CD14-positive monocyte (primary cell): Measurements from ENCODE around the gene BCL3. TPM values are rescaled to one million over a fixed set of nuclear protein-coding genes. Genes with fewer than 3 reads are reported as not detected.
"Not testable (repeated sequence)": the region's sequence is repeated elsewhere in the genome, so short reads cannot be mapped to it uniquely, and the experiment has no call there.

Experiments used
- DNase-seq, 3 donors: peaks; one replicate each; pipeline ENCODE4 v3.0.0-alpha.2; 2011 to 2022
- H2AFZ ChIP-seq: 2 replicates; pipeline ENCODE4 v1.6.0; 2012; ENCODE audit warnings: mild to moderate bottlenecking, low read depth, low read length, inconsistent platforms; ENCODE audit not compliant: insufficient read depth, poor library complexity, severe bottlenecking
- H3K27ac ChIP-seq, 2 donors: 1 replicate in 1 of 2; 2 replicates in 1 of 2; pipeline ENCODE4 v1.5.1; 2012 to 2013; ENCODE audit warnings: low read length in 2 of 2, control low read depth in 1 of 2, inconsistent platforms in 1 of 2, low read depth in 1 of 2, mild to moderate bottlenecking in 1 of 2
- H3K27me3 ChIP-seq, 2 donors: one replicate each; pipeline versions ENCODE4 v1.6.0 to v1.6.1; 2011 to 2013; ENCODE audit warnings: low read length in 2 of 2; ENCODE audit not compliant: control insufficient read depth in 2 of 2, insufficient read depth in 2 of 2
- H3K36me3 ChIP-seq, 2 donors: replicated peaks in 1 of 2; 1 replicate in 1 of 2; 2 replicates in 1 of 2; pipeline versions ENCODE4 v1.5.1 to v1.6.1; 2012 to 2013; ENCODE audit warnings: low read length in 2 of 2, control low read depth in 1 of 2, inconsistent platforms in 1 of 2, mild to moderate bottlenecking in 1 of 2; ENCODE audit not compliant: insufficient read depth in 2 of 2, control insufficient read depth in 1 of 2
- H3K4me1 ChIP-seq, 2 donors: 1 replicate in 1 of 2; 2 replicates in 1 of 2; pipeline versions ENCODE4 v1.5.1 to v1.6.1; 2012 to 2013; ENCODE audit warnings: low read length in 2 of 2, control low read depth in 1 of 2, inconsistent platforms in 1 of 2, mild to moderate bottlenecking in 1 of 2, moderate library complexity in 1 of 2; ENCODE audit not compliant: insufficient read depth in 2 of 2, control insufficient read depth in 1 of 2
- H3K4me2 ChIP-seq: replicated peaks from 2 replicates; pipeline ENCODE3; 2012; ENCODE audit warnings: low read length, moderate library complexity, mild to moderate bottlenecking; ENCODE audit not compliant: poor library complexity, severe bottlenecking; ENCODE audit errors: extremely low read depth
- H3K4me3 ChIP-seq, 3 experiments: fragments of 200-600 bp in 1 of 3; sonication (generic) in 1 of 3; replicated peaks in 1 of 3; 1 replicate in 2 of 3; 2 replicates in 1 of 3; pipeline ENCODE4 v1.5.1; 2011 to 2013; ENCODE audit warnings: low read length in 3 of 3, mild to moderate bottlenecking in 3 of 3, control low read depth in 2 of 3, low read depth in 2 of 3, inconsistent platforms in 1 of 3, moderate library complexity in 1 of 3
- H3K79me2 ChIP-seq: 2 replicates; pipeline ENCODE4 v1.6.0; 2012; ENCODE audit warnings: mild to moderate bottlenecking, control low read depth, inconsistent platforms, low read length, moderate library complexity; ENCODE audit not compliant: insufficient read depth
- H3K9ac ChIP-seq: 2 replicates; pipeline ENCODE4 v1.6.0; 2017; ENCODE audit warnings: low read length, mild to moderate bottlenecking; ENCODE audit not compliant: insufficient read depth, poor library complexity, severe bottlenecking
- H3K9me3 ChIP-seq, 2 donors: replicated peaks in 1 of 2; 1 replicate in 1 of 2; 2 replicates in 1 of 2; pipeline versions ENCODE4 v1.5.1 to v1.6.1; 2012 to 2013; ENCODE audit warnings: low read length in 2 of 2, control low read depth in 1 of 2; ENCODE audit not compliant: control insufficient read depth in 1 of 2, insufficient read depth in 1 of 2
- H4K20me1 ChIP-seq: 2 replicates; pipeline ENCODE4 v1.6.0; 2012; ENCODE audit warnings: mild to moderate bottlenecking, low read length, control low read depth, moderate library complexity; ENCODE audit not compliant: insufficient read depth
- H3K27ac Mint-ChIP-seq, 7 donors: one replicate each; pipeline ENCODE4 v1.8.0; 2020; ENCODE audit warnings: mild to moderate bottlenecking in 7 of 7, mixed read lengths in 7 of 7, moderate library complexity in 6 of 7, inconsistent platforms in 2 of 7
- H3K27me3 Mint-ChIP-seq, 3 donors: one replicate each; pipeline ENCODE4 v1.8.0; 2021 to 2022; ENCODE audit warnings: low read depth in 3 of 3, mild to moderate bottlenecking in 3 of 3, mixed read lengths in 3 of 3, moderate library complexity in 3 of 3, inconsistent platforms in 1 of 3
- H3K36me3 Mint-ChIP-seq, 2 donors: one replicate each; pipeline ENCODE4 v1.8.0; 2020; ENCODE audit warnings: mixed read lengths in 2 of 2, inconsistent platforms in 1 of 2, mild to moderate bottlenecking in 1 of 2
- H3K4me1 Mint-ChIP-seq: one replicate; pipeline ENCODE4 v1.8.0; 2020; ENCODE audit warnings: mild to moderate bottlenecking, mixed read lengths
- H3K4me3 Mint-ChIP-seq, 2 donors: one replicate each; pipeline ENCODE4 v1.8.0; 2020; ENCODE audit warnings: mild to moderate bottlenecking in 2 of 2, mixed read lengths in 2 of 2, moderate library complexity in 1 of 2
- H3K9me3 Mint-ChIP-seq, 7 donors: one replicate each; pipeline ENCODE4 v1.8.0; 2020 to 2022; ENCODE audit warnings: mixed read lengths in 7 of 7, mild to moderate bottlenecking in 6 of 7, moderate library complexity in 6 of 7, inconsistent platforms in 2 of 7
- CTCF ChIP-seq: fragments of 200-600 bp; IDR thresholded peaks from one replicate; pipeline ENCODE4 v1.8.0; 2022; ENCODE audit warnings: antibody characterized with exemption, mild to moderate bottlenecking
- WGBS: methylation state at CpG from one replicate; pipeline ENCODE4 v1.1.5; 2013; ENCODE audit warnings: missing lambda C conversion rate; ENCODE audit not compliant: insufficient coverage; 5-methylcytosine and 5-hydroxymethylcytosine counted together
- intact Hi-C, 2 donors: fragments of 100-400 bp; cut with micrococcal nuclease; formaldehyde crosslinking; loops; one replicate each; pipeline versions ENCODE4 v1.15.0 to v1.15.1; 2023
- polyA plus RNA-seq, 3 donors: library from polyadenylated mRNA; depleted of rRNA in 1 of 3; unstranded in 2 of 3; stranded (reverse) in 1 of 3; fragments of 300-500 nt in 2 of 3; fragments of >200 nt in 1 of 3; fragmentation: Illumina TruSeq in 2 of 3; gene quantifications; 1 replicate in 2 of 3; 2 replicates in 1 of 3; pipeline ENCODE4 v1.2.3, GENCODE V29; 2012 to 2021

The BCL3 gene
- polyA plus RNA-seq, 3 donors = 18.7 to 160 (median 23.1) TPM

GRCh38 chr19:44718441-44719261 lies 29.9 kb upstream of the BCL3 start:
- H3K27ac Mint-ChIP-seq = peak overlapping the region in 3 of 7 donors; percentile 5 to 49 (median 37)
- no peaks in the 10 kb centered on the region for H3K79me2 ChIP-seq
- no peaks in the 10 kb centered on the region for H3K27me3 ChIP-seq
- no peak overlapping the region for H3K27ac ChIP-seq
- no peaks in the 10 kb centered on the region for H4K20me1 ChIP-seq
- peak overlapping the region in 1 of 3 experiments; percentile 43 for H3K4me3 ChIP-seq
- peaks cover 12 to 18% (median 16%) of the 10 kb centered on the region in 7 donors for H3K9me3 Mint-ChIP-seq
- H3K9ac ChIP-seq = no peak overlapping the region
- 86% methylated on average over 4 of the region's 11 CpGs for WGBS
- H3K9me3 ChIP-seq = peaks cover 15% of the 10 kb centered on the region in 2 donors
- H3K4me3 Mint-ChIP-seq = peak overlapping the region in 1 of 2 donors; percentile 42
- TF ChIP-seq CTCF = no peak
- no peaks in the 10 kb centered on the region for H3K36me3 Mint-ChIP-seq
- no peak for DNase-seq
- H3K36me3 ChIP-seq = no peaks in the 10 kb centered on the region
- H2AFZ ChIP-seq = no peak overlapping the region
- peak overlapping the region; percentile 17 for H3K4me2 ChIP-seq
- H3K27me3 Mint-ChIP-seq = peaks cover under 1 to 8% (median 6%) of the 10 kb centered on the region in 3 donors
- intact Hi-C loops = loop anchor here in 1 of 2 donors (10.0 kb wide), 1 partner anchor 144 kb away; no protein-coding TSS in a partner anchor
- peaks cover 46% of the 10 kb centered on the region for H3K4me1 Mint-ChIP-seq
- H3K4me1 ChIP-seq = peaks cover 45 to 48% of the 10 kb centered on the region in 2 donors

- Histone ChIP-seq H3K36me3 (no peaks in the 10 kb centered on the region), H3K27ac (no peak overlapping the region), H3K27me3 (no peaks in the 10 kb centered on the region), H3K4me3 (peak overlapping the region in 1 of 3 experiments; percentile 43), H3K4me1 (peaks cover 51 to 55% of the 10 kb centered on the region in 2 donors), H3K4me2 (peak overlapping the region; percentile 17), H4K20me1 (no peaks in the 10 kb centered on the region), H3K9me3 (peaks cover 15% of the 10 kb centered on the region in 2 donors), H2AFZ (no peak overlapping the region), H3K79me2 (no peaks in the 10 kb centered on the region), H3K9ac (no peak overlapping the region)
- peaks cover 12 to 17% (median 16%) of the 10 kb centered on the region in 7 donors for H3K9me3 Mint-ChIP-seq
- intact Hi-C loops = loop anchor here in 1 of 2 donors (10.0 kb wide), 1 partner anchor 144 kb away; no protein-coding TSS in a partner anchor
- H3K27ac Mint-ChIP-seq = no peak overlapping the region
- TF ChIP-seq CTCF = no peak
- peaks cover 0 to 7% (median 6%) of the 10 kb centered on the region in 3 donors for H3K27me3 Mint-ChIP-seq
- H3K36me3 Mint-ChIP-seq = no peaks in the 10 kb centered on the region
- no peak overlapping the region for H3K4me3 Mint-ChIP-seq
- no peak for DNase-seq
- 93% methylated on average over 8 of the region's 8 CpGs for WGBS
- H3K4me1 Mint-ChIP-seq = peaks cover 52% of the 10 kb centered on the region
Measured at GRCh38 chr19:44719262-44719701, 29.2 kb upstream of the BCL3 start.

- H3K4me3 ChIP-seq, H3K4me2 ChIP-seq, H3K27me3 ChIP-seq, H3K79me2 ChIP-seq, H3K9me3 ChIP-seq, H3K27ac ChIP-seq, H3K9me3 Mint-ChIP-seq, DNase-seq, H3K36me3 Mint-ChIP-seq, H3K9ac ChIP-seq, H4K20me1 ChIP-seq, H3K36me3 ChIP-seq, H3K27me3 Mint-ChIP-seq, H2AFZ ChIP-seq: not testable (repeated sequence)
- intact Hi-C loops = loop anchor here in 1 of 2 donors (5.0 to 10.0 kb wide), 3 partner anchors 33 to 124 kb away; partner anchors contain the start of gene NECTIN2
- WGBS = 94% methylated on average over 9 of the region's 9 CpGs
- Mint-ChIP-seq H3K4me3 (peak overlapping the region in 1 of 2 donors; percentile 42), H3K4me1 (peaks cover 60% of the 10 kb centered on the region), H3K27ac (peak overlapping the region in 2 of 7 donors; percentile 33 to 54)
- H3K4me1 ChIP-seq = peaks cover 58 to 66% of the 10 kb centered on the region in 2 donors
Measured at GRCh38 chr19:44720396-44720795, 28.1 kb upstream of the BCL3 start.
